GM23338 (cell line): ENCODE data around the gene SART3. TPM values are rescaled to one million over a fixed set of nuclear protein-coding genes. Genes with fewer than 3 reads are reported as not detected.

Source experiments
- ATAC-seq: fragments of 200-7000 bp; cut with Tn5 transposase; 3 replicates; pipeline ENCODE4 v1.9.1; 2020
- DNase-seq: peaks from one replicate; pipeline ENCODE4 v3.0.0-alpha.2; 2015; ENCODE audit warnings: low spot score
- H2AFZ ChIP-seq: fragments of 200-600 bp; sonication (generic); 2 replicates; pipeline ENCODE4 v1.8.0; 2016; ENCODE audit warnings: antibody characterized with exemption, mild to moderate bottlenecking, moderate library complexity
- H3F3A ChIP-seq: fragments of 200-600 bp; sonication (generic); replicated peaks from 2 replicates; pipeline ENCODE4 v1.8.0; 2017; ENCODE audit warnings: antibody characterized with exemption, mixed run types, low read depth
- H3K27ac ChIP-seq: fragments of 200-600 bp; sonication (generic); 2 replicates; pipeline ENCODE4 v1.6.1; 2016; ENCODE audit warnings: low read depth
- H3K27me3 ChIP-seq: fragments of 200-600 bp; sonication (generic); 2 replicates; pipeline ENCODE4 v1.8.0; 2016; ENCODE audit warnings: mild to moderate bottlenecking, mixed run types, moderate library complexity; ENCODE audit not compliant: insufficient read depth
- H3K36me3 ChIP-seq: fragments of 200-600 bp; sonication (generic); 2 replicates; pipeline ENCODE4 v1.8.0; 2016; ENCODE audit warnings: mild to moderate bottlenecking; ENCODE audit not compliant: insufficient read depth
- H3K4me1 ChIP-seq: fragments of 200-600 bp; sonication (generic); 2 replicates; pipeline ENCODE4 v1.8.0; 2016; ENCODE audit warnings: mild to moderate bottlenecking, moderate library complexity; ENCODE audit not compliant: insufficient read depth
- H3K4me2 ChIP-seq: fragments of 200-600 bp; sonication (generic); 2 replicates; pipeline ENCODE4 v1.7.1; 2017; ENCODE audit warnings: mixed run types
- H3K4me3 ChIP-seq: fragments of 200-600 bp; sonication (generic); 2 replicates; pipeline ENCODE4 v1.6.1; 2016; ENCODE audit warnings: mixed run types
- H3K79me2 ChIP-seq: fragments of 200-600 bp; sonication (generic); replicated peaks from 2 replicates; pipeline ENCODE4 v1.8.0; 2017; ENCODE audit warnings: mild to moderate bottlenecking; ENCODE audit not compliant: insufficient read depth
- H3K9me2 ChIP-seq: fragments of 200-600 bp; sonication (generic); 2 replicates; pipeline ENCODE4 v1.8.0; 2017; ENCODE audit not compliant: insufficient read depth
- H4K20me1 ChIP-seq: fragments of 200-600 bp; sonication (generic); replicated peaks from 2 replicates; pipeline ENCODE4 v1.8.0; 2017; ENCODE audit warnings: mild to moderate bottlenecking; ENCODE audit not compliant: insufficient read depth
- H3K27ac Mint-ChIP-seq: 2 replicates; pipeline ENCODE4 v1.8.0; 2020; ENCODE audit warnings: inconsistent platforms, mild to moderate bottlenecking, moderate library complexity, mixed read lengths
- H3K27me3 Mint-ChIP-seq: 3 replicates; pipeline ENCODE4 v1.8.0; 2022; ENCODE audit warnings: low read depth, mild to moderate bottlenecking, moderate library complexity, mixed read lengths, inconsistent platforms; ENCODE audit not compliant: insufficient read depth, poor library complexity
- H3K36me3 Mint-ChIP-seq: 3 replicates; pipeline ENCODE4 v1.8.0; 2021; ENCODE audit warnings: low read depth, mild to moderate bottlenecking, inconsistent platforms, moderate library complexity, mixed read lengths
- H3K4me1 Mint-ChIP-seq: 3 replicates; pipeline ENCODE4 v1.8.0; 2020; ENCODE audit warnings: mild to moderate bottlenecking, inconsistent platforms, mixed read lengths
- H3K4me3 Mint-ChIP-seq: 3 replicates; pipeline ENCODE4 v1.8.0; 2021; ENCODE audit warnings: moderate library complexity, mild to moderate bottlenecking, inconsistent platforms, mixed read lengths
- H3K9me3 Mint-ChIP-seq: 3 replicates; pipeline ENCODE4 v1.8.0; 2020; ENCODE audit warnings: moderate library complexity, mild to moderate bottlenecking, inconsistent platforms, mixed read lengths
- EZH2 ChIP-seq: fragments of 200-600 bp; sonication (generic); IDR thresholded peaks from one replicate; pipeline ENCODE4 v1.8.0; 2017; ENCODE audit warnings: antibody characterized with exemption, mild to moderate bottlenecking, low read depth; ENCODE audit not compliant: unreplicated experiment
- EZH2phosphoT487 ChIP-seq: fragments of 200-600 bp; sonication (generic); IDR thresholded peaks from one replicate; pipeline ENCODE4 v1.8.1; 2018; ENCODE audit warnings: antibody characterized with exemption; ENCODE audit not compliant: unreplicated experiment
- JUNB ChIP-seq: IDR thresholded peaks from one replicate; pipeline ENCODE4 v1.6.1; 2016; ENCODE audit warnings: antibody characterized with exemption; ENCODE audit not compliant: unreplicated experiment
- STAT1 ChIP-seq: IDR thresholded peaks from one replicate; pipeline ENCODE4 v1.6.1; 2016; ENCODE audit warnings: antibody characterized with exemption; ENCODE audit not compliant: unreplicated experiment
- ZNF114 ChIP-seq: fragments of 250-450 bp; sonication (Bioruptor Pico); IDR thresholded peaks from 2 replicates; pipeline ENCODE4 v1.5.0; 2020; ENCODE audit warnings: mild to moderate bottlenecking, moderate library complexity
- ZNF331 ChIP-seq: fragments of 250-450 bp; sonication (Bioruptor Pico); IDR thresholded peaks from 2 replicates; pipeline ENCODE4 v1.5.0; 2020; ENCODE audit warnings: low read depth, mild to moderate bottlenecking, moderate library complexity
- polyA plus RNA-seq: library from polyadenylated mRNA; unstranded; fragments of >200 nt; fragmentation: Nextera tagmentation; extraction: Ambion mirVana; gene quantifications from 2 replicates; pipeline ENCODE4 v1.2.1, GENCODE V29; 2016
- total RNA-seq: library from RNA; depleted of rRNA; stranded (reverse); fragments of >200 nt; shearing (Covaris generic); gene quantifications from 2 replicates; pipeline ENCODE4 v1.2.3, GENCODE V29; 2014
- TF ChIP-seq, protein P1 (sequence below), 2 experiments: fragments of 200-600 bp in 1 of 2; sonication (generic) in 1 of 2; conservative IDR thresholded peaks; 2 replicates each; pipeline versions ENCODE4 v1.5.1 to v1.6.1; 2016 to 2017; ENCODE audit warnings: antibody characterized with exemption in 2 of 2, low read depth in 2 of 2, mild to moderate bottlenecking in 2 of 2, moderate library complexity in 1 of 2
- TF ChIP-seq, protein P2 (sequence below): fragments of 250-450 bp; sonication (Bioruptor Pico); IDR thresholded peaks from 2 replicates; pipeline ENCODE4 v1.5.0; 2020; ENCODE audit warnings: mild to moderate bottlenecking, moderate library complexity
- TF ChIP-seq, protein P3 (sequence below): IDR thresholded peaks from 2 replicates; pipeline ENCODE4 v1.6.1; 2016; ENCODE audit warnings: antibody characterized with exemption
- TF ChIP-seq, protein P4 (sequence below): IDR thresholded peaks from one replicate; pipeline ENCODE4 v1.6.1; 2018; ENCODE audit warnings: antibody characterized with exemption; ENCODE audit not compliant: unreplicated experiment

The SART3 gene
- total and polyA plus RNA-seq, 2 experiments from 2014 or later, result 49.8 to 112 TPM

DNA sequence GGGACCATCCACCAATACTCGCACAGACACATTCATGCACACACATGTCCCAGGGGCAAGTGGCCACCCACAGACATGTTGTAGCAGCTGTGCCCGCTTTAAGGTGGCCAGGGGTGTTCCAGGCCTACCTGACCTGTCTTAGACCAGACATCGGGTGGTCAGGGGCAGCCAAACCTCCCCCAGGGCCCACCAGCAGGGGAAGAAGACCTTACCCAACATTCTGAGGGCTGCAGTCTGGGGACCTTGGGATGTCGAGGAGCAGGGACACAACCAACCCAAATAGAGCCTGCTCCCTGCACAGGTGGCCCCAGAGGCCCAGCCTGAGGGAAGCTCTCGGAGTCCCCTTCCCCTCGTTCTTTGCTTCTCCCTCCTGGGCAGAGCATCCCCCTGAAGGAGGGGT lies 38.6 kb upstream of the SART3 start (continued):
- TF ChIP-seq, protein P1, sequence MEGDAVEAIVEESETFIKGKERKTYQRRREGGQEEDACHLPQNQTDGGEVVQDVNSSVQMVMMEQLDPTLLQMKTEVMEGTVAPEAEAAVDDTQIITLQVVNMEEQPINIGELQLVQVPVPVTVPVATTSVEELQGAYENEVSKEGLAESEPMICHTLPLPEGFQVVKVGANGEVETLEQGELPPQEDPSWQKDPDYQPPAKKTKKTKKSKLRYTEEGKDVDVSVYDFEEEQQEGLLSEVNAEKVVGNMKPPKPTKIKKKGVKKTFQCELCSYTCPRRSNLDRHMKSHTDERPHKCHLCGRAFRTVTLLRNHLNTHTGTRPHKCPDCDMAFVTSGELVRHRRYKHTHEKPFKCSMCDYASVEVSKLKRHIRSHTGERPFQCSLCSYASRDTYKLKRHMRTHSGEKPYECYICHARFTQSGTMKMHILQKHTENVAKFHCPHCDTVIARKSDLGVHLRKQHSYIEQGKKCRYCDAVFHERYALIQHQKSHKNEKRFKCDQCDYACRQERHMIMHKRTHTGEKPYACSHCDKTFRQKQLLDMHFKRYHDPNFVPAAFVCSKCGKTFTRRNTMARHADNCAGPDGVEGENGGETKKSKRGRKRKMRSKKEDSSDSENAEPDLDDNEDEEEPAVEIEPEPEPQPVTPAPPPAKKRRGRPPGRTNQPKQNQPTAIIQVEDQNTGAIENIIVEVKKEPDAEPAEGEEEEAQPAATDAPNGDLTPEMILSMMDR (conservative IDR thresholded peaks at IDR 0.05; ENCODE audit: low read depth in 2 of 2), result no peak

DNA sequence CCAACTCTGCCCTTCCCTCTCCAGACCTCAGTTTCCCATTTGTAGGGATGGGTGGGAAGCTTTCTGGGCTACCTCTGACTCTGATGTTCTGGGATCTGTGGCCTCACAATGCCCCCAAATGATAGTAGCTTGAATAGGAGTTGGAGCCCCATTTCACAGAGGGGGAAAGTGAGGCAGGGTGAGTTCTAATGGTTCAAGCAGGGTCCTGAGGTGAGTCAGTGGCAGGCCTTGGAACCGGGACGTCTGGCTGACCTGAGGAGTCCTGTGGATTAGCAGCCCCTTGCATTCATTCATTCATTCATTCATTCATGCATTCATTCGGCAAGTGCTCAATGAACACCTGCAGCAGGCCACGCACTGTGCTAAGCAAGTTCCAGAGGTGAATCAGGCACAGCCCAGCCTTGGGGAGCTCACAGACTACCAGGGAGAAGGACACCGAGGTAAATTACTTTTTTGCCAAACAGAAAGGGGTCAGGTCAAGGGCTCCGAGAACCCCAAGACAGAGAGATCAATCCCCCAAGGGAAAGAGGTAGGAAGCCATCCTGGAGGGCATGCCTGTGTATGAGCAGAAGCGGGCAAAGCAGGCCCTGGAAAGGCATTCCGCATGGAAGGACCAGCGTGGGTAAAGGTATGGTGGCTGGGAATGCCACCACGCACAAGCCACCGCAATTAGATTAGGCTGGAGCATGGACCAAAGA lies 37.7 kb upstream of the SART3 start:
- H3K9me3 Mint-ChIP-seq, result no peaks in the 10 kb centered on the region
- Histone ChIP-seq H3K4me3 (no peak overlapping the region), H3K36me3 (no peaks in the 10 kb centered on the region), H4K20me1 (no peaks in the 10 kb centered on the region), H3K27me3 (no peaks in the 10 kb centered on the region), H3K4me1 (no peaks in the 10 kb centered on the region; the same call in 1 of the 2 replicates), H3K27ac (no peak overlapping the region), H3K79me2 (no peaks in the 10 kb centered on the region), H3K9me2 (no peaks in the 10 kb centered on the region), H3K4me2 (no peak overlapping the region), H2AFZ (no peak overlapping the region), H3F3A (no peaks in the 10 kb centered on the region)
- peaks cover 2% of the 10 kb centered on the region for H3K27me3 Mint-ChIP-seq
- H3K4me1 Mint-ChIP-seq, result peaks cover 10% of the 10 kb centered on the region
- no peak overlapping the region for H3K27ac Mint-ChIP-seq
- ATAC-seq, result no peak
- H3K4me3 Mint-ChIP-seq, result no peak overlapping the region
- no peaks in the 10 kb centered on the region for H3K36me3 Mint-ChIP-seq
- no peak for DNase-seq
- TF ChIP-seq STAT1, result no peak
- TF ChIP-seq EZH2, result no peak
- TF ChIP-seq, protein P2, sequence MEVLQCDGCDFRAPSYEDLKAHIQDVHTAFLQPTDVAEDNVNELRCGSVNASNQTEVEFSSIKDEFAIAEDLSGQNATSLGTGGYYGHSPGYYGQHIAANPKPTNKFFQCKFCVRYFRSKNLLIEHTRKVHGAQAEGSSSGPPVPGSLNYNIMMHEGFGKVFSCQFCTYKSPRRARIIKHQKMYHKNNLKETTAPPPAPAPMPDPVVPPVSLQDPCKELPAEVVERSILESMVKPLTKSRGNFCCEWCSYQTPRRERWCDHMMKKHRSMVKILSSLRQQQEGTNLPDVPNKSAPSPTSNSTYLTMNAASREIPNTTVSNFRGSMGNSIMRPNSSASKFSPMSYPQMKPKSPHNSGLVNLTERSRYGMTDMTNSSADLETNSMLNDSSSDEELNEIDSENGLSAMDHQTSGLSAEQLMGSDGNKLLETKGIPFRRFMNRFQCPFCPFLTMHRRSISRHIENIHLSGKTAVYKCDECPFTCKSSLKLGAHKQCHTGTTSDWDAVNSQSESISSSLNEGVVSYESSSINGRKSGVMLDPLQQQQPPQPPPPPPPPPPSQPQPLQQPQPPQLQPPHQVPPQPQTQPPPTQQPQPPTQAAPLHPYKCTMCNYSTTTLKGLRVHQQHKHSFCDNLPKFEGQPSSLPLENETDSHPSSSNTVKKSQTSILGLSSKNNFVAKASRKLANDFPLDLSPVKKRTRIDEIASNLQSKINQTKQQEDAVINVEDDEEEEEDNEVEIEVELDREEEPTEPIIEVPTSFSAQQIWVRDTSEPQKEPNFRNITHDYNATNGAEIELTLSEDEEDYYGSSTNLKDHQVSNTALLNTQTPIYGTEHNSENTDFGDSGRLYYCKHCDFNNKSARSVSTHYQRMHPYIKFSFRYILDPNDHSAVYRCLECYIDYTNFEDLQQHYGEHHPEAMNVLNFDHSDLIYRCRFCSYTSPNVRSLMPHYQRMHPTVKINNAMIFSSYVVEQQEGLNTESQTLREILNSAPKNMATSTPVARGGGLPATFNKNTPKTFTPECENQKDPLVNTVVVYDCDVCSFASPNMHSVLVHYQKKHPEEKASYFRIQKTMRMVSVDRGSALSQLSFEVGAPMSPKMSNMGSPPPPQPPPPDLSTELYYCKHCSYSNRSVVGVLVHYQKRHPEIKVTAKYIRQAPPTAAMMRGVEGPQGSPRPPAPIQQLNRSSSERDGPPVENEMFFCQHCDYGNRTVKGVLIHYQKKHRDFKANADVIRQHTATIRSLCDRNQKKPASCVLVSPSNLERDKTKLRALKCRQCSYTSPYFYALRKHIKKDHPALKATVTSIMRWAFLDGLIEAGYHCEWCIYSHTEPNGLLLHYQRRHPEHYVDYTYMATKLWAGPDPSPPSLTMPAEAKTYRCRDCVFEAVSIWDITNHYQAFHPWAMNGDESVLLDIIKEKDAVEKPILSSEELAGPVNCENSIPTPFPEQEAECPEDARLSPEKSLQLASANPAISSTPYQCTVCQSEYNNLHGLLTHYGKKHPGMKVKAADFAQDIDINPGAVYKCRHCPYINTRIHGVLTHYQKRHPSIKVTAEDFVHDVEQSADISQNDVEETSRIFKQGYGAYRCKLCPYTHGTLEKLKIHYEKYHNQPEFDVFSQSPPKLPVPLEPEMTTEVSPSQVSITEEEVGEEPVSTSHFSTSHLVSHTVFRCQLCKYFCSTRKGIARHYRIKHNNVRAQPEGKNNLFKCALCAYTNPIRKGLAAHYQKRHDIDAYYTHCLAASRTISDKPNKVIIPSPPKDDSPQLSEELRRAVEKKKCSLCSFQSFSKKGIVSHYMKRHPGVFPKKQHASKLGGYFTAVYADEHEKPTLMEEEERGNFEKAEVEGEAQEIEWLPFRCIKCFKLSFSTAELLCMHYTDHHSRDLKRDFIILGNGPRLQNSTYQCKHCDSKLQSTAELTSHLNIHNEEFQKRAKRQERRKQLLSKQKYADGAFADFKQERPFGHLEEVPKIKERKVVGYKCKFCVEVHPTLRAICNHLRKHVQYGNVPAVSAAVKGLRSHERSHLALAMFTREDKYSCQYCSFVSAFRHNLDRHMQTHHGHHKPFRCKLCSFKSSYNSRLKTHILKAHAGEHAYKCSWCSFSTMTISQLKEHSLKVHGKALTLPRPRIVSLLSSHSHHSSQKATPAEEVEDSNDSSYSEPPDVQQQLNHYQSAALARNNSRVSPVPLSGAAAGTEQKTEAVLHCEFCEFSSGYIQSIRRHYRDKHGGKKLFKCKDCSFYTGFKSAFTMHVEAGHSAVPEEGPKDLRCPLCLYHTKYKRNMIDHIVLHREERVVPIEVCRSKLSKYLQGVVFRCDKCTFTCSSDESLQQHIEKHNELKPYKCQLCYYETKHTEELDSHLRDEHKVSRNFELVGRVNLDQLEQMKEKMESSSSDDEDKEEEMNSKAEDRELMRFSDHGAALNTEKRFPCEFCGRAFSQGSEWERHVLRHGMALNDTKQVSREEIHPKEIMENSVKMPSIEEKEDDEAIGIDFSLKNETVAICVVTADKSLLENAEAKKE (CRISPR knock-in tag), result no peak
- TF ChIP-seq ZNF114, result no peak
- TF ChIP-seq ZNF331 (CRISPR knock-in tag), result no peak
- TF ChIP-seq, protein P3, sequence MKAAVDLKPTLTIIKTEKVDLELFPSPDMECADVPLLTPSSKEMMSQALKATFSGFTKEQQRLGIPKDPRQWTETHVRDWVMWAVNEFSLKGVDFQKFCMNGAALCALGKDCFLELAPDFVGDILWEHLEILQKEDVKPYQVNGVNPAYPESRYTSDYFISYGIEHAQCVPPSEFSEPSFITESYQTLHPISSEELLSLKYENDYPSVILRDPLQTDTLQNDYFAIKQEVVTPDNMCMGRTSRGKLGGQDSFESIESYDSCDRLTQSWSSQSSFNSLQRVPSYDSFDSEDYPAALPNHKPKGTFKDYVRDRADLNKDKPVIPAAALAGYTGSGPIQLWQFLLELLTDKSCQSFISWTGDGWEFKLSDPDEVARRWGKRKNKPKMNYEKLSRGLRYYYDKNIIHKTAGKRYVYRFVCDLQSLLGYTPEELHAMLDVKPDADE, result no peak
- TF ChIP-seq JUNB, result no peak
- TF ChIP-seq EZH2phosphoT487, result no peak
- TF ChIP-seq, protein P4, sequence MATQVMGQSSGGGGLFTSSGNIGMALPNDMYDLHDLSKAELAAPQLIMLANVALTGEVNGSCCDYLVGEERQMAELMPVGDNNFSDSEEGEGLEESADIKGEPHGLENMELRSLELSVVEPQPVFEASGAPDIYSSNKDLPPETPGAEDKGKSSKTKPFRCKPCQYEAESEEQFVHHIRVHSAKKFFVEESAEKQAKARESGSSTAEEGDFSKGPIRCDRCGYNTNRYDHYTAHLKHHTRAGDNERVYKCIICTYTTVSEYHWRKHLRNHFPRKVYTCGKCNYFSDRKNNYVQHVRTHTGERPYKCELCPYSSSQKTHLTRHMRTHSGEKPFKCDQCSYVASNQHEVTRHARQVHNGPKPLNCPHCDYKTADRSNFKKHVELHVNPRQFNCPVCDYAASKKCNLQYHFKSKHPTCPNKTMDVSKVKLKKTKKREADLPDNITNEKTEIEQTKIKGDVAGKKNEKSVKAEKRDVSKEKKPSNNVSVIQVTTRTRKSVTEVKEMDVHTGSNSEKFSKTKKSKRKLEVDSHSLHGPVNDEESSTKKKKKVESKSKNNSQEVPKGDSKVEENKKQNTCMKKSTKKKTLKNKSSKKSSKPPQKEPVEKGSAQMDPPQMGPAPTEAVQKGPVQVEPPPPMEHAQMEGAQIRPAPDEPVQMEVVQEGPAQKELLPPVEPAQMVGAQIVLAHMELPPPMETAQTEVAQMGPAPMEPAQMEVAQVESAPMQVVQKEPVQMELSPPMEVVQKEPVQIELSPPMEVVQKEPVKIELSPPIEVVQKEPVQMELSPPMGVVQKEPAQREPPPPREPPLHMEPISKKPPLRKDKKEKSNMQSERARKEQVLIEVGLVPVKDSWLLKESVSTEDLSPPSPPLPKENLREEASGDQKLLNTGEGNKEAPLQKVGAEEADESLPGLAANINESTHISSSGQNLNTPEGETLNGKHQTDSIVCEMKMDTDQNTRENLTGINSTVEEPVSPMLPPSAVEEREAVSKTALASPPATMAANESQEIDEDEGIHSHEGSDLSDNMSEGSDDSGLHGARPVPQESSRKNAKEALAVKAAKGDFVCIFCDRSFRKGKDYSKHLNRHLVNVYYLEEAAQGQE, result no peak
